GM23248 (cell line): ENCODE measurements around the gene CDC123.

ENCODE experiments used
- EZH2 ChIP-seq: fragments of 200-600 bp; sonication (generic); IDR thresholded peaks from 2 replicates; pipeline ENCODE4 v1.6.1; 2018; ENCODE audit warnings: antibody characterized with exemption, mild to moderate bottlenecking; ENCODE audit not compliant: insufficient read depth, poor library complexity, severe bottlenecking
- EZH2phosphoT487 ChIP-seq: fragments of 200-600 bp; sonication (generic); IDR thresholded peaks from 2 replicates; pipeline ENCODE4 v1.6.1; 2018; ENCODE audit warnings: antibody characterized with exemption, moderate library complexity, mild to moderate bottlenecking, low read depth; ENCODE audit not compliant: insufficient read depth

DNA sequence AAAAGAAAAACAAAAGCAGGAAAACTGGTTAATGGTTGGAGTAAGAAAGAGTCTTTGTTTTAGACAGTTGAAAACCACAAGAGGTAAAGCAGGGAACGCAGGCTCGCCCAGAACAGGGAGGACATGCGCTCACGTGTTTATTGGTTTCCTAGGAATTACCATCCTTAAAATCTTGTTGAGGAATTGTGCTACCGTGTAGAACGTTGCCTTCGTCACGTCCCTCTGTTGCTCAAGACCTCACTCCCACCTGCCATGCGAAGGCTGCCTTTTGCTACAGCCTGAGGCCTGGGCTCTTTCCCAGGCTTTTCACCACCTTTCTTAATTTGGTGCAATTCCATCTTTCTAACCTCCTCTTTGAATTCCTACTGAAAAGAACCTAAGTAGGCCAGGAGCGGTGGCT is 91.8 kb downstream of the CDC123 start:
- TF ChIP-seq EZH2phosphoT487 (no peak), EZH2 (no peak)
